Liver (tissue), 9 donors: ENCODE measurements around the gene IRAK1. TPM values are rescaled to one million over a fixed set of nuclear protein-coding genes. Genes with fewer than 3 reads are reported as not detected.

Experiments
- DNase-seq: peaks from one replicate; pipeline ENCODE4 v3.0.0-alpha.2; 2017; ENCODE audit warnings: low spot score
- H3K27ac ChIP-seq, 2 donors: one replicate each; pipeline ENCODE4 v1.7.0; 2013; ENCODE audit warnings: inconsistent platforms in 2 of 2, low read length in 2 of 2, control low read depth in 1 of 2, low read depth in 1 of 2, mild to moderate bottlenecking in 1 of 2
- H3K27me3 ChIP-seq, 4 donors: one replicate each; pipeline versions ENCODE4 v1.6.1 to v1.7.0; 2013; ENCODE audit warnings: low read length in 3 of 4, inconsistent platforms in 1 of 4, mild to moderate bottlenecking in 1 of 4, moderate library complexity in 1 of 4; ENCODE audit not compliant: control insufficient read depth in 4 of 4, insufficient read depth in 4 of 4
- H3K36me3 ChIP-seq, 4 donors: one replicate each; pipeline versions ENCODE4 v1.6.1 to v1.7.0; 2013; ENCODE audit warnings: low read length in 3 of 4, mild to moderate bottlenecking in 3 of 4, low read depth in 1 of 4, moderate library complexity in 1 of 4; ENCODE audit not compliant: control insufficient read depth in 4 of 4, insufficient read depth in 3 of 4
- H3K4me1 ChIP-seq, 4 donors: one replicate each; pipeline versions ENCODE4 v1.6.1 to v1.7.0; 2013; ENCODE audit warnings: low read length in 3 of 4, mild to moderate bottlenecking in 3 of 4, moderate library complexity in 1 of 4; ENCODE audit not compliant: control insufficient read depth in 4 of 4, insufficient read depth in 4 of 4
- H3K4me3 ChIP-seq, 3 donors: one replicate each; pipeline versions ENCODE4 v1.6.1 to v1.7.0; 2013; ENCODE audit warnings: low read length in 3 of 3, control low read depth in 1 of 3, low read depth in 1 of 3, mild to moderate bottlenecking in 1 of 3
- H3K9ac ChIP-seq, 2 donors: one replicate each; pipeline ENCODE4 v1.7.0; 2013; ENCODE audit warnings: low read length in 2 of 2, mild to moderate bottlenecking in 2 of 2, moderate library complexity in 2 of 2, control low read depth in 1 of 2, low read depth in 1 of 2
- H3K9me3 ChIP-seq, 4 donors: one replicate each; pipeline versions ENCODE4 v1.6.1 to v1.7.0; 2013; ENCODE audit warnings: low read length in 3 of 4; ENCODE audit not compliant: control insufficient read depth in 4 of 4
- EGR1 ChIP-seq, 2 donors: IDR thresholded peaks; 2 replicates each; pipeline ENCODE4 v1.6.1; 2016 to 2018; ENCODE audit warnings: antibody characterized with exemption in 2 of 2, low read depth in 2 of 2
- FOXA1 ChIP-seq: IDR thresholded peaks from 2 replicates; pipeline ENCODE4 v1.6.1; 2016; ENCODE audit warnings: antibody characterized with exemption
- FOXA2 ChIP-seq: IDR thresholded peaks from 2 replicates; pipeline ENCODE4 v1.6.1; 2016; ENCODE audit warnings: antibody characterized with exemption
- GABPA ChIP-seq, 2 donors: IDR thresholded peaks in 1 of 2; conservative IDR thresholded peaks in 1 of 2; 2 replicates each; pipeline ENCODE4 v1.6.1; 2016; ENCODE audit warnings: antibody characterized with exemption in 2 of 2, mild to moderate bottlenecking in 1 of 2, moderate library complexity in 1 of 2
- HNF4A ChIP-seq, 2 donors: conservative IDR thresholded peaks; 2 replicates each; pipeline ENCODE4 v1.6.1; 2016; ENCODE audit warnings: antibody characterized with exemption in 2 of 2, mild to moderate bottlenecking in 2 of 2
- HNF4G ChIP-seq: IDR thresholded peaks from 2 replicates; pipeline ENCODE4 v1.6.1; 2016; ENCODE audit warnings: antibody characterized with exemption
- JUND ChIP-seq, 2 donors: IDR thresholded peaks; 2 replicates each; pipeline ENCODE4 v1.6.1; 2016; ENCODE audit warnings: antibody characterized with exemption in 2 of 2
- NR2F2 ChIP-seq: IDR thresholded peaks from 2 replicates; pipeline ENCODE4 v1.6.1; 2016; ENCODE audit warnings: antibody characterized with exemption
- RAD21 ChIP-seq, 2 donors: IDR thresholded peaks; 2 replicates each; pipeline ENCODE4 v1.6.1; 2016; ENCODE audit warnings: antibody characterized with exemption in 2 of 2, mild to moderate bottlenecking in 2 of 2
- RXRA ChIP-seq, 2 donors: IDR thresholded peaks; 2 replicates each; pipeline ENCODE4 v1.6.1; 2017 to 2018; ENCODE audit warnings: antibody characterized with exemption in 2 of 2, mild to moderate bottlenecking in 1 of 2
- SP1 ChIP-seq: IDR thresholded peaks from 2 replicates; pipeline ENCODE4 v1.6.1; 2018; ENCODE audit warnings: antibody characterized with exemption, mild to moderate bottlenecking
- TAF1 ChIP-seq: conservative IDR thresholded peaks from 2 replicates; pipeline ENCODE4 v1.6.1; 2016; ENCODE audit warnings: antibody characterized with exemption, mild to moderate bottlenecking
- YY1 ChIP-seq: IDR thresholded peaks from 2 replicates; pipeline ENCODE4 v1.6.1; 2016; ENCODE audit warnings: antibody characterized with exemption, mild to moderate bottlenecking
- WGBS: extraction: QIAGEN DNeasy Blood & Tissue Kit; methylation state at CpG from one replicate; pipeline ENCODE4 v1.1.7; 2013; 5-methylcytosine and 5-hydroxymethylcytosine counted together
- polyA plus RNA-seq, 2 donors: library from polyadenylated mRNA; stranded (reverse) in 1 of 2; unstranded in 1 of 2; fragments of 200-250 nt in 1 of 2; fragments of >200 nt in 1 of 2; fragmentation: Nextera tagmentation in 1 of 2; extraction: Ambion mirVana in 1 of 2; gene quantifications; one replicate each; pipeline versions ENCODE4 v1.2.1 to v1.2.3, GENCODE V29; 2013 to 2015
- total RNA-seq, 2 donors: library from RNA; depleted of rRNA; stranded (reverse); fragments of >200 nt; gene quantifications; one replicate each; pipeline ENCODE4 v1.2.3, GENCODE V29; 2014
- TF ChIP-seq, protein P1 (sequence below): IDR thresholded peaks from 2 replicates; pipeline ENCODE4 v1.6.1; 2016; ENCODE audit warnings: antibody characterized with exemption, mild to moderate bottlenecking
- TF ChIP-seq, protein P2 (sequence below): IDR thresholded peaks from 2 replicates; pipeline ENCODE4 v1.6.1; 2016; ENCODE audit warnings: antibody characterized with exemption
- TF ChIP-seq, protein P3 (sequence below): IDR thresholded peaks from 2 replicates; pipeline ENCODE4 v1.6.1; 2016; ENCODE audit warnings: antibody characterized with exemption
- TF ChIP-seq, protein P4 (sequence below): fragments of 150-350 bp; IDR thresholded peaks from 2 replicates; pipeline ENCODE4 v1.5.1; 2017; ENCODE audit warnings: improper control_type of control experiment, low read depth, low read length; ENCODE audit not compliant: missing input control
- TF ChIP-seq, protein P5 (sequence below): IDR thresholded peaks from 2 replicates; pipeline ENCODE4 v1.6.1; 2016; ENCODE audit warnings: antibody characterized with exemption
- donor health status: healthy.
- donor health status: healthy.
- donor health status: healthy.
- donor health status: healthy.
- donor health status: healthy.

IRAK1 gene
- total and polyA plus RNA-seq, 4 donors = 17.6 to 55.8 (median 27.4) TPM

DNA sequence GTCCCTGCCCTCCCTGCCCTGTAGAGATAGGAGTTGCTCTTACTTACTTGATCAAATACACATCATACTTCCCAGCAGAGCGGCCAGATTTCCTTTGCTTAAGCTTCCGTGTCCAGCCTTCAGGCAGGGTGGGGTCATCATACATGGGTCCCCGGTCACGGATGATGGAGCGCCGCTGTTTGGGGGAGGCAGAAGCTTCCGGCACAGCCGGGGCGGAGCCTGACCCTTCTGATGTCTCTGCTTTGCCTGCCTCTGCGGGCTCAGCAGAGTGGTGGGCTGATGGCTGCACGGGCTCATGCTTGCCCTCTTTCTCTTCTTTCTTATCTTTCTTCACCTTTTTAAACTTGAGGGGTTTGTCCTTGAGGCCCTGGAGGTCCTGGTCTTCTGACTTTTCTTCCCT lies 12.5 kb upstream of the IRAK1 start (continued):
- TF ChIP-seq, protein P1, sequence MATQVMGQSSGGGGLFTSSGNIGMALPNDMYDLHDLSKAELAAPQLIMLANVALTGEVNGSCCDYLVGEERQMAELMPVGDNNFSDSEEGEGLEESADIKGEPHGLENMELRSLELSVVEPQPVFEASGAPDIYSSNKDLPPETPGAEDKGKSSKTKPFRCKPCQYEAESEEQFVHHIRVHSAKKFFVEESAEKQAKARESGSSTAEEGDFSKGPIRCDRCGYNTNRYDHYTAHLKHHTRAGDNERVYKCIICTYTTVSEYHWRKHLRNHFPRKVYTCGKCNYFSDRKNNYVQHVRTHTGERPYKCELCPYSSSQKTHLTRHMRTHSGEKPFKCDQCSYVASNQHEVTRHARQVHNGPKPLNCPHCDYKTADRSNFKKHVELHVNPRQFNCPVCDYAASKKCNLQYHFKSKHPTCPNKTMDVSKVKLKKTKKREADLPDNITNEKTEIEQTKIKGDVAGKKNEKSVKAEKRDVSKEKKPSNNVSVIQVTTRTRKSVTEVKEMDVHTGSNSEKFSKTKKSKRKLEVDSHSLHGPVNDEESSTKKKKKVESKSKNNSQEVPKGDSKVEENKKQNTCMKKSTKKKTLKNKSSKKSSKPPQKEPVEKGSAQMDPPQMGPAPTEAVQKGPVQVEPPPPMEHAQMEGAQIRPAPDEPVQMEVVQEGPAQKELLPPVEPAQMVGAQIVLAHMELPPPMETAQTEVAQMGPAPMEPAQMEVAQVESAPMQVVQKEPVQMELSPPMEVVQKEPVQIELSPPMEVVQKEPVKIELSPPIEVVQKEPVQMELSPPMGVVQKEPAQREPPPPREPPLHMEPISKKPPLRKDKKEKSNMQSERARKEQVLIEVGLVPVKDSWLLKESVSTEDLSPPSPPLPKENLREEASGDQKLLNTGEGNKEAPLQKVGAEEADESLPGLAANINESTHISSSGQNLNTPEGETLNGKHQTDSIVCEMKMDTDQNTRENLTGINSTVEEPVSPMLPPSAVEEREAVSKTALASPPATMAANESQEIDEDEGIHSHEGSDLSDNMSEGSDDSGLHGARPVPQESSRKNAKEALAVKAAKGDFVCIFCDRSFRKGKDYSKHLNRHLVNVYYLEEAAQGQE = no peak
- no peak for TF ChIP-seq RAD21 (IDR thresholded peaks at IDR 0.05)

DNA sequence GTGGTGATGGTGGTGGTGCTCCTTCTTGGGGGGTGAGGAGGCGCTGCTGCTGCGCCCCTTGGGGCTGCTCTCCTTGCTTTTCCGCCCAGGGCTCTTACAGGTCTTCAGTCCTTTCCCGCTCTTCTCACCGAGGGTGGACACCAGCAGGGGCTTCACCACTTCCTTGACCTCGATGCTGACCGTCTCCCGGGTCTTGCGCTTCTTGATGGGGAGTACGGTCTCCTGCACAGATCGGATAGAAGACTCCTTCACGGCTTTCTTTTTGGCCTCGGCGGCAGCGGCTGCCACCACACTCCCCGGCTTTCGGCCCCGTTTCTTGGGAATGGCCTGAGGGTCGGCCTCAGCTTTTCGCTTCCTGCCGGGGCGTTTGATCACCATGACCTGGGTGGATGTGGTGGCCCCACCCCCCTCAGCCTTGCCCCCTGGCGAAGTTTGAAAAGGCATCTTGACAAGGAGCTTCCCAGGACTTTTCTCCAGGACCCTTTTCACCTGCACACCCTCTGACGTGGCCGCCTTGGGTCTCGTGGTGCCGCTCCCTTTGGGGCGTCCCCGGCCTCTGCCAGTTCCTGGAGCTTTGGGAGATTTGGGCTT lies 11.1 kb upstream of the IRAK1 start:
- TF ChIP-seq NR2F2 (no peak), TAF1 (no peak), EGR1 (IDR thresholded peaks at IDR 0.05; ENCODE audit: low read depth in 2 of 2) (no peak), GABPA (IDR thresholded peaks at IDR 0.05 in 1 of 2, conservative IDR thresholded peaks at IDR 0.05 in 1 of 2) (no peak), FOXA2 (no peak), SP1 (no peak), HNF4G (no peak), JUND (IDR thresholded peaks at IDR 0.05) (no peak), RXRA (IDR thresholded peaks at IDR 0.05) (no peak), FOXA1 (no peak), YY1 (no peak), RAD21 (IDR thresholded peaks at IDR 0.05) (no peak), HNF4A (conservative IDR thresholded peaks at IDR 0.05) (no peak)
- TF ChIP-seq, protein P2, sequence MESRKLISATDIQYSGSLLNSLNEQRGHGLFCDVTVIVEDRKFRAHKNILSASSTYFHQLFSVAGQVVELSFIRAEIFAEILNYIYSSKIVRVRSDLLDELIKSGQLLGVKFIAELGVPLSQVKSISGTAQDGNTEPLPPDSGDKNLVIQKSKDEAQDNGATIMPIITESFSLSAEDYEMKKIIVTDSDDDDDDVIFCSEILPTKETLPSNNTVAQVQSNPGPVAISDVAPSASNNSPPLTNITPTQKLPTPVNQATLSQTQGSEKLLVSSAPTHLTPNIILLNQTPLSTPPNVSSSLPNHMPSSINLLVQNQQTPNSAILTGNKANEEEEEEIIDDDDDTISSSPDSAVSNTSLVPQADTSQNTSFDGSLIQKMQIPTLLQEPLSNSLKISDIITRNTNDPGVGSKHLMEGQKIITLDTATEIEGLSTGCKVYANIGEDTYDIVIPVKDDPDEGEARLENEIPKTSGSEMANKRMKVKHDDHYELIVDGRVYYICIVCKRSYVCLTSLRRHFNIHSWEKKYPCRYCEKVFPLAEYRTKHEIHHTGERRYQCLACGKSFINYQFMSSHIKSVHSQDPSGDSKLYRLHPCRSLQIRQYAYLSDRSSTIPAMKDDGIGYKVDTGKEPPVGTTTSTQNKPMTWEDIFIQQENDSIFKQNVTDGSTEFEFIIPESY = no peak
- TF ChIP-seq, protein P3, sequence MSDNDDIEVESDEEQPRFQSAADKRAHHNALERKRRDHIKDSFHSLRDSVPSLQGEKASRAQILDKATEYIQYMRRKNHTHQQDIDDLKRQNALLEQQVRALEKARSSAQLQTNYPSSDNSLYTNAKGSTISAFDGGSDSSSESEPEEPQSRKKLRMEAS = no peak
- TF ChIP-seq, protein P4, sequence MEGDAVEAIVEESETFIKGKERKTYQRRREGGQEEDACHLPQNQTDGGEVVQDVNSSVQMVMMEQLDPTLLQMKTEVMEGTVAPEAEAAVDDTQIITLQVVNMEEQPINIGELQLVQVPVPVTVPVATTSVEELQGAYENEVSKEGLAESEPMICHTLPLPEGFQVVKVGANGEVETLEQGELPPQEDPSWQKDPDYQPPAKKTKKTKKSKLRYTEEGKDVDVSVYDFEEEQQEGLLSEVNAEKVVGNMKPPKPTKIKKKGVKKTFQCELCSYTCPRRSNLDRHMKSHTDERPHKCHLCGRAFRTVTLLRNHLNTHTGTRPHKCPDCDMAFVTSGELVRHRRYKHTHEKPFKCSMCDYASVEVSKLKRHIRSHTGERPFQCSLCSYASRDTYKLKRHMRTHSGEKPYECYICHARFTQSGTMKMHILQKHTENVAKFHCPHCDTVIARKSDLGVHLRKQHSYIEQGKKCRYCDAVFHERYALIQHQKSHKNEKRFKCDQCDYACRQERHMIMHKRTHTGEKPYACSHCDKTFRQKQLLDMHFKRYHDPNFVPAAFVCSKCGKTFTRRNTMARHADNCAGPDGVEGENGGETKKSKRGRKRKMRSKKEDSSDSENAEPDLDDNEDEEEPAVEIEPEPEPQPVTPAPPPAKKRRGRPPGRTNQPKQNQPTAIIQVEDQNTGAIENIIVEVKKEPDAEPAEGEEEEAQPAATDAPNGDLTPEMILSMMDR = no peak
- TF ChIP-seq, protein P5, sequence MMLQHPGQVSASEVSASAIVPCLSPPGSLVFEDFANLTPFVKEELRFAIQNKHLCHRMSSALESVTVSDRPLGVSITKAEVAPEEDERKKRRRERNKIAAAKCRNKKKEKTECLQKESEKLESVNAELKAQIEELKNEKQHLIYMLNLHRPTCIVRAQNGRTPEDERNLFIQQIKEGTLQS = no peak
- TF ChIP-seq, protein P1 = no peak
- peaks cover 4 to 13% (median 4%) of the 10 kb centered on the region in 4 donors for H3K36me3 ChIP-seq
- H3K9me3 ChIP-seq = no peaks in the 10 kb centered on the region
- H3K27ac ChIP-seq = no peak overlapping the region
- 97% methylated on average over 29 of the region's 29 CpGs for WGBS
- no peak overlapping the region for H3K9ac ChIP-seq
- H3K4me3 ChIP-seq = no peak overlapping the region
- H3K4me1 ChIP-seq = peaks cover 3 to 11% (median 8%) of the 10 kb centered on the region in 4 donors
- H3K27me3 ChIP-seq = no peaks in the 10 kb centered on the region
- DNase-seq = no peak
